Dendritic cell treated with granulocyte-macrophage colony-stimulating factor and Interleukin-4, amounts not matched to agents 40 ng/mL and 50 ng/mL, for 4 days (primary cell): ENCODE data around the gene SHB.

Source experiments
- H3K27ac Mint-ChIP-seq: one replicate; pipeline ENCODE4 v1.8.0; 2022; ENCODE audit warnings: mild to moderate bottlenecking, mixed read lengths
- H3K27me3 Mint-ChIP-seq: one replicate; pipeline ENCODE4 v1.8.0; 2022; ENCODE audit warnings: mild to moderate bottlenecking, mixed read lengths
- H3K36me3 Mint-ChIP-seq: one replicate; pipeline ENCODE4 v1.8.0; 2022; ENCODE audit warnings: low read depth, mixed read lengths
- H3K4me1 Mint-ChIP-seq: one replicate; pipeline ENCODE4 v1.8.0; 2022; ENCODE audit warnings: low read depth, mixed read lengths
- H3K4me3 Mint-ChIP-seq: one replicate; pipeline ENCODE4 v1.8.0; 2022; ENCODE audit warnings: mild to moderate bottlenecking, moderate library complexity, mixed read lengths
- H3K9me3 Mint-ChIP-seq: one replicate; pipeline ENCODE4 v1.8.0; 2022; ENCODE audit warnings: mixed read lengths
- intact Hi-C: fragments of 100-400 bp; cut with micrococcal nuclease; formaldehyde crosslinking; loops from one replicate; pipeline ENCODE4 v1.15.0; 2022

The SHB gene, protein sequence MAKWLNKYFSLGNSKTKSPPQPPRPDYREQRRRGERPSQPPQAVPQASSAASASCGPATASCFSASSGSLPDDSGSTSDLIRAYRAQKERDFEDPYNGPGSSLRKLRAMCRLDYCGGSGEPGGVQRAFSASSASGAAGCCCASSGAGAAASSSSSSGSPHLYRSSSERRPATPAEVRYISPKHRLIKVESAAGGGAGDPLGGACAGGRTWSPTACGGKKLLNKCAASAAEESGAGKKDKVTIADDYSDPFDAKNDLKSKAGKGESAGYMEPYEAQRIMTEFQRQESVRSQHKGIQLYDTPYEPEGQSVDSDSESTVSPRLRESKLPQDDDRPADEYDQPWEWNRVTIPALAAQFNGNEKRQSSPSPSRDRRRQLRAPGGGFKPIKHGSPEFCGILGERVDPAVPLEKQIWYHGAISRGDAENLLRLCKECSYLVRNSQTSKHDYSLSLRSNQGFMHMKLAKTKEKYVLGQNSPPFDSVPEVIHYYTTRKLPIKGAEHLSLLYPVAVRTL

DNA sequence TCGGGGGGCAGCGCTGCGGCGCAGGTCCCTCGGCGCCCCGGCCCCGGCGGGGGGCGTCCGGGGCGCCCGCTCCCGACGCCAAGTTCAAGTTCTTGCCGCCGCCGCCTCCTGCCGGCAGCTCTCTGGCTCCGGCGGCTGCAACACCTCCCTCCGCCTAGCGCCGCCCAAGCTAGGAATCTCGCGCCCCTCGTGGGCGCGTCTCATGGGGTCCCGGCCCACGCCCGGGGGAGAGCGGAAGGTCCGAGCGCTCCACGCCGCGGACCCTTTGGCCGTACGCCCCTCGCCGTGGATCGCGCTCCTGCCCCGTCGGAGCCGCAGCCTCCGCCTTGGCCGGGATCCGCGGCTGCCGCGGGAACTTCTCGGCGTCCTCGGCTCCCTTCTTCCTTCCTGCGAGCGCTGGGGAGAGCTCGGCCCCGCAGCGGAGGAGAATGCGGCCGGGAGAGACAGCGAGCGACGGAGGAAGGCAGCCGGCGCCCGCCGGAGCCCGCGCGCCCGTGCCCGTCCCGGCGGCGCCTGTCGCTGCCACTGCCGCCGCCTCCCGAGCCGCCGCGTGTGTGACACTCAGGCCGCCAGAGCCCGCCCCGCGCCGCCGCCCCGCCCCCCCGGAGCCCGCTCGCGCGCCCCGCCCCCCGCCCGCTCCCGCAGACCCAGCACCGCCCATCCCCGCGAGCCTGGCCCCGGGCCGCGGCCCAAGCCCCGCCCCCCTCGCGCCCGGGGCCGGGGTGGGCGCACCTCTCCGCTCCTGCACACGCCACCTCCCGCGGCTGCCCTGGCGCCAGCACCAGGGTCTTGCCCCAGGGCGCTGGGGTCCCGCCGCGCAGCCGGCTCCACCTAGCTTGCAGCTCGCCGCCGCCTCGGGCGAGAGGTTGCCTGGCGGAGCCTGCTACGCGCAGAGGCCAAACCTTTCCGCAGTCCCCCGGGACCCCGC, at the start of gene SHB:
SHB (minus strand) TSS at position 527 of the 928 bp plus-strand sequence. CDS start 582 bp downstream, outside the sequence.
- H3K4me1 Mint-ChIP-seq, result peaks cover 69% of the 10 kb centered on the region
- H3K36me3 Mint-ChIP-seq, result peaks cover 16% of the 10 kb centered on the region
- peak within 1 kb of the TSS; percentile 81 for H3K27ac Mint-ChIP-seq
- peaks cover 3% of the 10 kb centered on the region for H3K27me3 Mint-ChIP-seq
- no peaks in the 10 kb centered on the region for H3K9me3 Mint-ChIP-seq
- H3K4me3 Mint-ChIP-seq, result peak within 1 kb of the TSS; percentile 85
- intact Hi-C loops, result loop anchor here (1.0 to 5.0 kb wide), 4 partner anchors 78 to 164 kb away; partner anchors contain the start of gene SLC25A51

DNA sequence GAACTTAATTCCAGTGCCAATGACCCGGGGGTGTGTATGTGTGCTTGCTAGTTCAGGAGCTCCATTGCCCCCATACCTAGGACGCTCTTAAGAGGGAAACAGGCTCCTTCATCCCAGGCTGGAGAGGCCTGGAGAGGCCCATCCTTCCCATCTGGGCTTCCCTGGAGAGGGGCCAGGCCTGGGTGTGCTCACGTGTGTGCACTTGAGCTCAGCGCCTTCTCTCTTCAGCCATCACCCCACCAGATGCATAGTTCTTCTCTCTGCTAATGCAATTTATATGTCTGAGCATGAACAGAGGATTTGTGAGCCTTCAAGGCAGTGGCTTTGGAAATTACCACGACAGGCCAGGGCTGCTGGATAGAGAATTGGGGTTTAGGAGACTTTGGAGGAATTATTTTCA, 48.6 kb upstream of the SHB start:
- H3K4me1 Mint-ChIP-seq, result peaks cover 11% of the 10 kb centered on the region
- H3K27ac Mint-ChIP-seq, result no peak overlapping the region
- peaks cover 15% of the 10 kb centered on the region for H3K27me3 Mint-ChIP-seq
- H3K36me3 Mint-ChIP-seq, result no peaks in the 10 kb centered on the region
- no peaks in the 10 kb centered on the region for H3K9me3 Mint-ChIP-seq
- intact Hi-C loops, result no loop called here
- H3K4me3 Mint-ChIP-seq, result no peak overlapping the region

DNA sequence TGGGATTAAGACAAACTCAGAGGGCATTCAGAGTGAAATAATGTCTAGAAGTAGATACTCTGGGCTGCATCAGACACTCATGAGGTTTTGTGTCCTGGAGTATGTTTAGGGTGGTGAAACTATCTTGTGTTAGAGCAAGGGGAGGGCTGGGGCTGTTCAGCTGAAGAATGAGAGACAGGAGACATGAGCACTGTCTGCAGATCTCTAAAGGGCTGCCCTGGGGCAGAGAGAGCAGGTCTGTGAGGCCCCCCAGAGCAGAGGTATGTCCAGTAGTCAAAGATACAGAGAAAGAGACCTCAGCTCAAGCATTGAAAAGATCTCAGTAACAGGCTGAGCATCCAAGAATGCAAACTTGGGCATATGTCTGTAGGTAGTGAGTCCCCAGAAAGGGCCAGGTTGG, 45.9 kb upstream of the SHB start:
- H3K4me3 Mint-ChIP-seq, result no peak overlapping the region
- H3K4me1 Mint-ChIP-seq, result peaks cover 17% of the 10 kb centered on the region
- peaks cover 24% of the 10 kb centered on the region for H3K27me3 Mint-ChIP-seq
- intact Hi-C loops, result no loop called here
- H3K36me3 Mint-ChIP-seq, result no peaks in the 10 kb centered on the region
- no peak overlapping the region for H3K27ac Mint-ChIP-seq
- no peaks in the 10 kb centered on the region for H3K9me3 Mint-ChIP-seq

DNA sequence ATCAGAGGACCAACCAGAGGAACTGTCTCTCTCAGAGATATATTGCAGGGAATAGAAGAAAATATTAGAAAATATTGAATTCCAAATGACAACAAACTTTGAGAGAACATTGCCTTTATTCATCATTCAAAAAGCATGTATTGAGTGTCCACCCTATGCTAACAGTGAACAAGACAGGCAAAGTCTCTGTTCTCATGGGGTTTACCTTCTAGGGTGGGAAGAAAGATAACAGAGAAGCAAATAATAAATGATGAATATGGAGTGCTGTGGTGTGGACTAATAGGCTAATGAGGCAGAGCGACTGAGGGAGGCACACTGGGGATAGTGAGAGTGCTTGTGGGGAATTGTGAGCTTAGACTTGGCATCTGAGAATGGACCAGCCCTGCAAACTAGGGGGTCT, 43.4 kb upstream of the SHB start:
- Mint-ChIP-seq H3K27me3 (peaks cover 27% of the 10 kb centered on the region), H3K4me1 (peaks cover 6% of the 10 kb centered on the region), H3K36me3 (no peaks in the 10 kb centered on the region), H3K27ac (no peak overlapping the region), H3K4me3 (no peak overlapping the region), H3K9me3 (no peaks in the 10 kb centered on the region)
- intact Hi-C loops, result no loop called here

DNA sequence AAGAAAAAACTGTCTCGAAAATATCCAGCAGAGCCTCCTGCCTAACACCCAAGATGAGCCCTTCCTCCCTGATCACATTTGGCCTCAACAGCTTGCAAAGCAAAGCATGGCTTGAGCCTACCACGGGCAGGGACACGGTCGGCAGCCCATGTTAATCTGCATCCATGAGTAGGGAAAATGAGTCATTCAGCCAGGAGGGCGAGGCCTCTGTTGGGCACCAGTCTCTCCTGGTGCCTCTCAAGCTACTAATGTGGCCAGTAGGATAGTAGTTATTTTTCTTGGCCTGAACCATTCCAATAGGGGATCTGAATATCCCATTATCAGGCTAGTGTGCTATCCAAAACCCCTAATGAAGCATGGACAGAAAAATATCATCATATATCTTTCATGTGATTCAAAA, 43.0 kb upstream of the SHB start:
- no peaks in the 10 kb centered on the region for H3K9me3 Mint-ChIP-seq
- peaks cover 27% of the 10 kb centered on the region for H3K27me3 Mint-ChIP-seq
- peaks cover 6% of the 10 kb centered on the region for H3K4me1 Mint-ChIP-seq
- no peak overlapping the region for H3K4me3 Mint-ChIP-seq
- H3K36me3 Mint-ChIP-seq, result no peaks in the 10 kb centered on the region
- H3K27ac Mint-ChIP-seq, result no peak overlapping the region
- intact Hi-C loops, result no loop called here

DNA sequence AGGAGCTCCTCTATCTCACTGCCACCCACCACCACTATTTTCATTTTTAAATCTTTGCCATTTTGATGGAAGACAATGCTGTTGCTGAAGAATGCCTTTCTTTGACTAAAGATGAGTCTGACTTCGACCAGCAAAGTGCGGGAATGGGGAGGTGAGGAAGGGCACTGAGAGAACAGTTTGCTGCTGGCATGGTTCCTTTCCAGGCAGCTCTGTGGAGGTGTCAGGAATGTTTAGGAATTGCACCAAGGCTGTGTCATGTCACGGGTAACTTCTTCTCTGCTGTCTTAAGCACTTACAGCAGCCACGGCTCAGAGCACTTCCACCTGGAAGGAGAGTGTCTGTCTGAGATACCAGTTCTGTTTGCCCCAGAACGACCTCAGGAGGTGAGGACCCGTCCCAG, 41.4 kb upstream of the SHB start:
- Mint-ChIP-seq H3K36me3 (no peaks in the 10 kb centered on the region), H3K9me3 (no peaks in the 10 kb centered on the region), H3K4me1 (peaks cover 6% of the 10 kb centered on the region), H3K27ac (no peak overlapping the region), H3K27me3 (peaks cover 25% of the 10 kb centered on the region), H3K4me3 (no peak overlapping the region)
- intact Hi-C loops, result no loop called here

DNA sequence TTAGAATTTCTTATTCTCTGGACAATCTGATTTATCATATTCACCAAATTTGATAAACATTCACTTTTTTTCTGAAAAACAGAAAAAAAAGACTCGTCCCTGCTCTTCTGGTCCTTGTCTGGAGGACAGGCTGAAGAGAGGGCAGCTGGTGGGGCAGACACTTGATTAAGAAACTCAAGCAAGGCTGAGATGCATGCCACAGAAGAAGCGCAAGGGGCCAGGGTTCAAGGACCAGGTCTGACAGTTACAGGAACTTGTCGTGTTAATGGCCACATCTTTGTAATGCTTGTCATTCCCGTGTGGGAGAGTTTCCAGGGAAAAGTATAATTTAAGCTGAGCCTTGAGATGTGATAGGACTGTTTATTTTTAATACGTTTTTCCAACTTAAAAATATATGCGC, 40.6 kb upstream of the SHB start:
- H3K27me3 Mint-ChIP-seq, result peaks cover 19% of the 10 kb centered on the region
- H3K4me1 Mint-ChIP-seq, result peaks cover 6% of the 10 kb centered on the region
- intact Hi-C loops, result no loop called here
- no peaks in the 10 kb centered on the region for H3K9me3 Mint-ChIP-seq
- H3K4me3 Mint-ChIP-seq, result no peak overlapping the region
- H3K36me3 Mint-ChIP-seq, result no peaks in the 10 kb centered on the region
- H3K27ac Mint-ChIP-seq, result no peak overlapping the region

DNA sequence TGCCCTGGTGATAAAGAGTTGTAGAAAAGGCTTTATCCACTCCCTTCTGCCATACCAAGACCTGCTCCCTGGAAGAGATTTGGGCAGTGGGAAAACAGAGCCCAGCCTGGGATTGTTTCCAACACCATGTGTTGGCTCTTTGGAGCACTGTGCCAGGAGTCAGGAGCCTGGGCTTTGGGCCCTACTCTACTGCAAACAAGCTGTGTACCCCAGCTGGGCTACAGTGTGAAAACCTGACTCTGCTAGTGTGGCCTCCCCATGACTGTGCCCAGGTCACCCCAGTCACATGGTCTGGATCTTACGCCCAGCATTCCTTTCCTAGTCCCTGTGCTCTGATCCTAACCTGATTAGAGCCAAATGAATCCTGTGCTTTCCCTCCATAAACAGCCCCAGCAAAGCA, 39.3 kb upstream of the SHB start:
- Mint-ChIP-seq H3K27ac (no peak overlapping the region), H3K36me3 (no peaks in the 10 kb centered on the region), H3K27me3 (peaks cover 18% of the 10 kb centered on the region), H3K4me3 (no peak overlapping the region), H3K9me3 (no peaks in the 10 kb centered on the region), H3K4me1 (peaks cover 6% of the 10 kb centered on the region)
- intact Hi-C loops, result no loop called here

DNA sequence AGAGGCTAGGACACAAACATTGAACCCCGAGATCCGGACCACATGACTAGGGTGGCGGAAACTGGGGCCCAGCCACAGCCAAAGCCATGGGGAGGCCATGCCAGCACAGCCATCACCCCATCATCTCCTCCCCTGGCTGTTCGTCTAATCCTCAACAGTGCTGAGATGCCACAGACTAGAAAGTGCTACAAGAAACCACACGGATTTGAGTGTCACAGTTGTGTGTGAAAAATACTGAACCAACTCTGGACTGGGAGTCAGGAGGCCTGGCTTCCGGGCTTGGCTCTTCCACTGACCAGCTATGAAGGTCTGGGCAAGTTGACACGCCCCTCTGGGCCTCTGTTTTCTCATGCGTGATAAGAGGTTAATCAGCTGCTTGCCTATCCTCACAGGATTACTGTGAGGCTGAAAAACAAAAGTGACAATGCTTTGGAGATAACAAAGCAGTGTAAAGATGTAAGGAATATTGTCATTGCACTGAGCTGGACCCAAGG, 38.8 kb upstream of the SHB start:
- Mint-ChIP-seq H3K27ac (no peak overlapping the region), H3K4me3 (no peak overlapping the region), H3K4me1 (peaks cover 6% of the 10 kb centered on the region), H3K36me3 (no peaks in the 10 kb centered on the region), H3K9me3 (no peaks in the 10 kb centered on the region), H3K27me3 (peaks cover 16% of the 10 kb centered on the region)
- intact Hi-C loops, result no loop called here

DNA sequence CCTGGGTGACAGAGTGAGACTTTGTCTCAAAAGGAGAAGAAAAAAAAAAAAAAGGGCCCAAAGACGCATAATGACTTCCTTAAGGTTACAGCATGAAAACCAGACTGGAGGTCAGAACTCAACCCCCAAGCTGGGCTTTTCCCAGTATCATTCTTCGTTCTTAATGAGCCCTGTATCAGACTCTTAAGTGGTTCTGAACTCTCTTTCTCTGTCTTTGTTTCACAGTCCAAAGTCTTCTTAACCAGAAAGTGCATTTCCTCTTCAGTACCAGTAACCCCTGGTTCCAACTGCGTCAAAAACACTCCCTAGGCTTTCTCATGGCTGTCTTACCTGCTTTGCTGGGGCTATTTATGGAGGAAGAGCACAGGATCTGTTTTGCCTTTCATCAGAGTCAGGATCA, 38.4 kb upstream of the SHB start:
- intact Hi-C loops, result no loop called here
- peaks cover 6% of the 10 kb centered on the region for H3K4me1 Mint-ChIP-seq
- H3K4me3 Mint-ChIP-seq, result no peak overlapping the region
- H3K27me3 Mint-ChIP-seq, result peaks cover 13% of the 10 kb centered on the region
- H3K27ac Mint-ChIP-seq, result no peak overlapping the region
- H3K36me3 Mint-ChIP-seq, result no peaks in the 10 kb centered on the region
- no peaks in the 10 kb centered on the region for H3K9me3 Mint-ChIP-seq

DNA sequence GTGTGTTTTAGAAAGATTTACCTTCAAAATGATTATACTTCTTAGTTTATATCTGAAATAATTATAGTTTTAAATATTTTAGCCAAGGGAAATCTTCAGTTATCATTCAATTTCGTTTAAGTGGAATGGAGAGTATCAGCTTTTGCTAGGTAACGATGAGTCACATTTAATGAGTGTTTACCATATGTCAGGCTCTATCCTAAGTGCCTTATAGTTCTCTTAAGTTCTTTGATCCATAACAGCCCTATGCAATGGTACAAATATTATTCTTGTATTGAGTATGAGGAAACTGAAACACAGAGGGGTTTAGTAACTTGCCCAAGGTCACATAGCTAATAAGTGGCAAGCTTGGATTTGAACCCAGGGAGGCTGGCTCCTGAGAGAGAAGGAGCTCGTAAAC, 37.5 kb upstream of the SHB start:
- H3K27ac Mint-ChIP-seq, result no peak overlapping the region
- peaks cover 5% of the 10 kb centered on the region for H3K4me1 Mint-ChIP-seq
- intact Hi-C loops, result no loop called here
- H3K4me3 Mint-ChIP-seq, result no peak overlapping the region
- H3K36me3 Mint-ChIP-seq, result no peaks in the 10 kb centered on the region
- peaks cover 15% of the 10 kb centered on the region for H3K27me3 Mint-ChIP-seq
- no peaks in the 10 kb centered on the region for H3K9me3 Mint-ChIP-seq

DNA sequence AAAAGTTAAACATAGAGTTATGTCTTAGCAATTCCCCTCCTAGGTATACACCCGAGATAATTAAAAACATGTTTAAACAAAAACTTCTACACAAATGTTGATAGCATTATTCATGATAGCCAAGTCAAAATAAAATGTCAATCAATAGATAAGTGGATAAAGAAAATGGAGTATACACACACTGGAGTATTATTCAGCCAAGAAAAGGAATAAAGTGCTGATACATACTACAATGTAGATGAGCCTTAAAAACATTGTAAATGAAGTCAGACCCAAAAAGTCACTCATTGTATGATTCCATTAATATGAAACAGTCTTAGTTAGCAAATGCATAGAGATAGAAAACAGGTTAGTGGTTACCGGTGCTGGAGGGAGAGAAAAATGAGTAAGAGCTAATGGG, 34.3 kb upstream of the SHB start:
- H3K36me3 Mint-ChIP-seq, result no peaks in the 10 kb centered on the region
- H3K4me3 Mint-ChIP-seq, result no peak overlapping the region
- intact Hi-C loops, result no loop called here
- H3K27me3 Mint-ChIP-seq, result peaks cover 15% of the 10 kb centered on the region
- no peaks in the 10 kb centered on the region for H3K9me3 Mint-ChIP-seq
- no peaks in the 10 kb centered on the region for H3K4me1 Mint-ChIP-seq
- no peak overlapping the region for H3K27ac Mint-ChIP-seq

DNA sequence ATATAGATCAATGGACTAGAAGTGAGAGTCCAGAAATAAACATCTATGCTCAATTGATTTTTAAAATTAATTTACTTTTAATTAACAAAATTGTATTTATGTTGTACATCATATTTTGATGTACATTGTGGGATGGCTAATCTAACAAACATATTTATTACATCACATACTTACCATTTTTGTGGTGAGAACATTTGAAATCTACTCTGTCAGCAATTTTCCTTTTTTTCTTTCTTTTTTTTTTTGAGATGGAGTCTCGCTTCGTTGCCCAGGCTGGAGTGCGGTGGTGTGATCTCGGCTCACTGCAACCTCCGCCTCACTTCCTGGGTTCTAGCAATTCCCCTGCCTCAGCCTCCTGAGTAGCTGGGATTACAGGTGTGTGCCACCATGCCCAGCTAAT, 32.4 kb upstream of the SHB start:
- H3K4me1 Mint-ChIP-seq, result no peaks in the 10 kb centered on the region
- intact Hi-C loops, result no loop called here
- H3K27me3 Mint-ChIP-seq, result peaks cover 16% of the 10 kb centered on the region
- no peaks in the 10 kb centered on the region for H3K36me3 Mint-ChIP-seq
- H3K27ac Mint-ChIP-seq, result no peak overlapping the region
- H3K9me3 Mint-ChIP-seq, result no peaks in the 10 kb centered on the region
- no peak overlapping the region for H3K4me3 Mint-ChIP-seq

DNA sequence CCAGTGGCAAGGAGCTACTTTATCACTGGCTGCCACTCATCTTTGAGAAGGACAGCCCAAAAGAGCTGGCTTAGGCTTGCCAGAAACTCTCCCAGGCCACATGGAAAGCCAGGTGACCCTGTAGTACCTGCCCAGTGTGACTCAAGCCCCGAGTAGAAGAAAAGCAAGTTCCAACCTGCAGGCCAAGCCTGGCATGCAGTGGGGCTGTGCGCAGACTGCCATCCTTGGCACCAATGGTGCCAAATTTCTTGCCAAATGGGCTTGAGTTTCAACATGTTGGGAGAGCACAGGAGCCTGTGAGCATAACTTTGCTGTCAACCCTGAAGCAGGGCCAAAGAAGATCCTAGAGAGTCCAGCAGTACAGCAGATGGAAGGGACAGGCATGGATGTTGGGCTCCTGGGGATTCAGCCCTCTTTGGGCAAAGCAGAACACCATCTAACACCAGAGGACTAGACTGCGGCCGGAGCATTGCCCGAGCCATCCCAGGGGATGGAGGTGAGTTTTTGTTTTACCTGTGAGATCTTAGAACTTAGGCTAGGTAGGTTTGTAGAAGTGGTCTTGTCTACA, 27.3 kb upstream of the SHB start:
- Mint-ChIP-seq H3K9me3 (no peaks in the 10 kb centered on the region), H3K4me3 (no peak overlapping the region), H3K27me3 (peaks cover 12% of the 10 kb centered on the region), H3K27ac (no peak overlapping the region), H3K36me3 (no peaks in the 10 kb centered on the region), H3K4me1 (peaks cover 7% of the 10 kb centered on the region)
- intact Hi-C loops, result no loop called here
